Transverse colon (tissue), 4 donors: Measurements from ENCODE around the gene MAGEA6.

Source experiments
- EP300 ChIP-seq: sonication (generic); formaldehyde crosslinking; IDR thresholded peaks from one replicate; pipeline ENCODE4 v1.6.1; 2017; ENCODE audit warnings: antibody characterized with exemption, low read depth
- POLR2A ChIP-seq: fragments of 450-650 bp; IDR thresholded peaks from one replicate; pipeline ENCODE4 v1.6.1; 2016; ENCODE audit warnings: antibody characterized with exemption, mild to moderate bottlenecking, moderate library complexity
- POLR2AphosphoS5 ChIP-seq, 3 donors: sonication (generic); formaldehyde crosslinking; IDR thresholded peaks; one replicate each; pipeline ENCODE4 v1.6.1; 2016; ENCODE audit warnings: antibody characterized with exemption in 3 of 3
- TF ChIP-seq, protein P1 (sequence below), 5 experiments: fragments of 200-600 bp in 3 of 5; fragments of 450-650 bp in 2 of 5; sonication (generic) in 3 of 5; IDR thresholded peaks; 1 replicate in 2 of 5; 2 replicates in 3 of 5; pipeline ENCODE4 v1.5.1; 2016 to 2017; ENCODE audit warnings: antibody characterized with exemption in 5 of 5, inconsistent platforms in 3 of 5, mild to moderate bottlenecking in 2 of 5, moderate library complexity in 1 of 5

DNA sequence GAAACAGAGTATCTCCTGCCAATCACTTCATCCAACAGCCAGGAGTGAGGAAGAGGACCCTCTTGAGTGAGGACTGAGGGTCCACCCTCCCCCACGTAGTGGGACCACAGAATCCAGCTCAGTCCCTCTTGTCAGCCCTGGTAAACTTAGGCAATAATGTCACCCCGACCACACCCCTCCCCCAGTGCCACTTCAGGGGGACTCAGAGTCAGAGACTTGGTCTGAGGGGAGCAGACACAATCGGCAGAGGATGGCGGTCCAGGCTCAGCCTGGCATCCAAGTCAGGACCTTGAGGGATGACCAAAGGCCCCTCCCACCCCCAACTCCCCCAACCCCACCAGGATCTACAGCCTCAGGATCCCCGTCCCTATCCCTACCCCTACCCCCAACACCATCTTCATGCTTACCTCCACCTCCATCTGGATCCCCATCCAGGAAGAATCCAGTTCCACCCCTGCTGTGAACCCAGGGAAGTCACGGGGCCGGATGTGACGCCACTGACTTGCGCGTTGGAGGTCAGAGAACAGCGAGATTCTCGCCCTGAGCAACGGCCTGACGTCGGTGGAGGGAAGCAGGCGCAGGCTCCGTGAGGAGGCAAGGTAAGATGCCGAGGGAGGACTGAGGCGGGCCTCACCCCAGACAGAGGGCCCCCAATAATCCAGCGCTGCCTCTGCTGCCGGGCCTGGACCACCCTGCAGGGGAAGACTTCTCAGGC lies 36.1 kb downstream of the MAGEA6 start, which contains the start of the genes CSAG1 and MAGEA12:
- TF ChIP-seq, protein P1, sequence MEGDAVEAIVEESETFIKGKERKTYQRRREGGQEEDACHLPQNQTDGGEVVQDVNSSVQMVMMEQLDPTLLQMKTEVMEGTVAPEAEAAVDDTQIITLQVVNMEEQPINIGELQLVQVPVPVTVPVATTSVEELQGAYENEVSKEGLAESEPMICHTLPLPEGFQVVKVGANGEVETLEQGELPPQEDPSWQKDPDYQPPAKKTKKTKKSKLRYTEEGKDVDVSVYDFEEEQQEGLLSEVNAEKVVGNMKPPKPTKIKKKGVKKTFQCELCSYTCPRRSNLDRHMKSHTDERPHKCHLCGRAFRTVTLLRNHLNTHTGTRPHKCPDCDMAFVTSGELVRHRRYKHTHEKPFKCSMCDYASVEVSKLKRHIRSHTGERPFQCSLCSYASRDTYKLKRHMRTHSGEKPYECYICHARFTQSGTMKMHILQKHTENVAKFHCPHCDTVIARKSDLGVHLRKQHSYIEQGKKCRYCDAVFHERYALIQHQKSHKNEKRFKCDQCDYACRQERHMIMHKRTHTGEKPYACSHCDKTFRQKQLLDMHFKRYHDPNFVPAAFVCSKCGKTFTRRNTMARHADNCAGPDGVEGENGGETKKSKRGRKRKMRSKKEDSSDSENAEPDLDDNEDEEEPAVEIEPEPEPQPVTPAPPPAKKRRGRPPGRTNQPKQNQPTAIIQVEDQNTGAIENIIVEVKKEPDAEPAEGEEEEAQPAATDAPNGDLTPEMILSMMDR (IDR thresholded peaks at IDR 0.05), result no peak
- TF ChIP-seq POLR2A (no peak), EP300 (no peak), POLR2AphosphoS5 (IDR thresholded peaks at IDR 0.05) (no peak)
